ENCODE results near the gene SEC11A.
A peak's percentile ranks its signal among the peaks of the same experiment; 100 is the strongest.
"Not testable (repeated sequence)": the region's sequence is repeated elsewhere in the genome, so short reads cannot be mapped to it uniquely, and the experiment has no call there.

SEC11A gene

DNA sequence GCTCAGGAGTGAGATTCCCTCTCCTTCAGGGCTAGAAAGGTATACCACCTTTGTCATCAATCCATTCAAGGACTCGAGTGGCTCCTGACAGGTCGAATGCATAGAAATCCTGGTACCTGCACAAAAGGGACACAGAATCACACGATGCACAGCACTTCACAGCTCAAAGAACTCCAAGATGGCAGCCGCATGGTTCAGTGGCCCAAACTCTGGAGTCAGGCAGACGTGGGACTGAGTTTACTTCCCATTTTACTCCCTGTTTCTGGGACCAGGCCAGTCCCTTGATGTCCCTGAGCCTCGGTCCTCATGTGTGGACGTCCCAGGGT is 62.4 kb downstream of the SEC11A start:
- peaks cover 0 to 10% (median 2%) of the 10 kb centered on the region in 11 experiments; a peak in 7 of 22 replicates for H4K20me1 ChIP-seq
- H3K27ac ChIP-seq, result peak overlapping the region; percentile 35 to 93 (median 87); a peak in 21 of 22 replicates
- H3K27me3 ChIP-seq, result no peaks in the 10 kb centered on the region
- H3K4me1 ChIP-seq, result peaks cover 34 to 76% (median 59%) of the 10 kb centered on the region in 10 experiments
- peak overlapping the region; percentile 64 to 78 (median 72) for H3K4me3 ChIP-seq
- no peak for TF ChIP-seq Cebpa-rat (IDR thresholded peaks at IDR 0.05)
- peak overlapping the region; percentile 87 to 98 (median 93) for H3K4me2 ChIP-seq
- peak overlapping the region; percentile 80 to 90 (median 88) for H3K9ac ChIP-seq
- H3K9me3 ChIP-seq (replicated peaks in 1 of 11), result no peaks in the 10 kb centered on the region
- H3K36me3 ChIP-seq, result peaks cover 39 to 46% (median 44%) of the 10 kb centered on the region in 11 experiments

DNA sequence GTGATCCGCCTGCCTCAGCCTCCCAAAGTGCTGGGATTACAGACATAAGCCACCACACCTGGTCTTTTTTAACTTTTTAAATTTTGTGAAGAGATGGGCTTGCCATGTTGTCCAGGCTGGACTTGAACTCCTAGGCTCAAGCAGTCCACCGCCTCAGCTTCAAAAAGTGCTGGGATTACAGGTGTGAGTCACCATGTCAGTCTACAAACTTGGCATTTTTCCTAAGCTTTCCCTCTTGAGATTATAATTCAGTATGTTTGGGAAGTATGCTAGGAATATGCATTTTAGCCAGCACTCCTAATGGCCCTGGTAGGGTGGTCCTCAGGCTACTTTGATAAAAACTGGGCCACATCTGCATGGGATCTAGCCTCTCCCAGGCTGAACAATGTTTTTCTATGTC is 66.2 kb downstream of the SEC11A start:
- Histone ChIP-seq H3K4me2 (no peak overlapping the region), H3K27ac (no peak overlapping the region), H3K9ac (no peak overlapping the region), H3K27me3 (no peaks in the 10 kb centered on the region), H3K9me3 (replicated peaks in 1 of 11) (no peaks in the 10 kb centered on the region), H3K36me3 (peaks cover 77 to 85% (median 82%) of the 10 kb centered on the region in 11 experiments), H4K20me1 (peaks cover 0 to 33% (median 16%) of the 10 kb centered on the region in 11 experiments; a peak in 11 of 22 replicates), H3K4me3 (no peak overlapping the region), H3K4me1 (peaks cover 15 to 50% (median 29%) of the 10 kb centered on the region in 10 experiments)
- TF ChIP-seq Cebpa-rat (IDR thresholded peaks at IDR 0.05), result no peak

DNA sequence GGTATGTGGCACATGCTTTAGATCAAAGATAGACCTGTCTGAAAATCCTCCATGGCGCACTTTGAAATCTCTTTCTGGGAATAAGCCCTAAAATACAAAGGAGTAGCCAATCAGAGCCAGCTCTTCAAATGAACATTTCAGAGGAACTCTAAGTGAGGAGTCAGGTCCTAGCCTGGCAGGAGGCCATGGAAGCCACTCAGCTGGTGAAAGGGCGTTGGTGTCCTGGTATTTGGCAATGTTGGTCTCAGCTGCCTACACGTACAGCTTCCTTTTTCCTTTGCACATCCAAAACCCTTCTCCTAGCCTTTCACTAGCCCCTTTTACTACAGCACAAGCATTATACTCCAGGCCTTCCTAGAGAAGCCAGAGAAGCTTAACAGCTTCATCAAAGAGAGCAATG is 67.4 kb downstream of the SEC11A start:
- Histone ChIP-seq H3K36me3 (peaks cover 89 to 96% (median 94%) of the 10 kb centered on the region in 11 experiments), H3K4me3 (no peak overlapping the region), H3K4me1 (peaks cover 12 to 47% (median 26%) of the 10 kb centered on the region in 10 experiments), H3K9me3 (replicated peaks in 1 of 11) (no peaks in the 10 kb centered on the region), H3K4me2 (peak overlapping the region in 4 of 11 experiments; percentile 6 to 26 (median 9); a peak in 3 of 22 replicates), H3K27me3 (no peaks in the 10 kb centered on the region), H3K27ac (no peak overlapping the region), H3K9ac (peak overlapping the region in 1 of 11 experiments; percentile 1; a peak in 1 of 22 replicates), H4K20me1 (peaks cover 0 to 45% (median 16%) of the 10 kb centered on the region in 11 experiments; a peak in 11 of 22 replicates)
- no peak for TF ChIP-seq Cebpa-rat (IDR thresholded peaks at IDR 0.05)

DNA sequence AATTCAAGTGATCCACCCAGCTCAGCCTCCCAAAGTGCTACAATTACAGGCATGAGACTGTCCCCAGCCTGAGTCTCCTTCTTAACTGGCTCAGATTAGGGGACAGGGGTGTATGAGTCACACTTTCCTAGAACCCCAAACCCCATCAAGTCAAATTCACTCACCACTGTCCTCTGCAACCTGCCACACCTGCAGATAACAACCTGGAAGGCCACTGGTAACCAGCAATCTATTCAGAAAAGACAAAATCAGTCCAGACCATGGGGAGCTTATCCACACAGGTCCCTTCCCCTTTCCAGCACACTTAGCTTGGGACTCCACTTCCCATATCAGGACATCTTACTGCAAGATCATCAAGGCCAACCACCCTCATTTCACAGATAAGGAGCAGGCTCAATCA is 68.2 kb downstream of the SEC11A start:
- H3K4me1 ChIP-seq, result peaks cover 9 to 39% (median 22%) of the 10 kb centered on the region in 10 experiments
- H3K4me2 ChIP-seq, result no peak overlapping the region
- no peak overlapping the region for H3K4me3 ChIP-seq
- H3K9ac ChIP-seq, result no peak overlapping the region
- no peak for TF ChIP-seq Cebpa-rat (IDR thresholded peaks at IDR 0.05)
- no peak overlapping the region for H3K27ac ChIP-seq
- H3K27me3 ChIP-seq, result no peaks in the 10 kb centered on the region
- H3K36me3 ChIP-seq, result peaks cover 96 to 100% (median 100%) of the 10 kb centered on the region in 11 experiments
- peaks cover 0 to 48% (median 16%) of the 10 kb centered on the region in 11 experiments; a peak in 12 of 22 replicates for H4K20me1 ChIP-seq
- no peaks in the 10 kb centered on the region for H3K9me3 ChIP-seq (replicated peaks in 1 of 11)

DNA sequence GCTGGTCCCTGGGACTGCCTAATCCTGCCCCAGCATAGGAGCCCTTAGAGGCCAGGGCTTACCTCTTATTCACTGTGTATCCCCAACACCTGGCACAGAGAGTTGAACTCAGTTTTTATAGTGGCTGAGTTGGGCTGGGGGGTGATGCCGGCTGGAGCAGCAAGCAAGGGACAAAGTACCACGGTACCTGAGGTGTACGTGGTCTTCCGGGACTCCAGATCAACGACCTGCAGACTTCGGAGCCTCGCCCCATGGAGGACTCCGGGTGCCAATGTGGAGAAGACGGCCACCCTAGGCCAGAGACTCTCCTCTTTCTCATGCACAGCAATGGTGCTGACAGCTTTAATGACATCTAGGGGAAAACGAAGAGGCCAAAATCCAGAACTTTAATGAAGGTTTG is 69.9 kb downstream of the SEC11A start:
- no peak for TF ChIP-seq Cebpa-rat (IDR thresholded peaks at IDR 0.05)
- no peak overlapping the region for H3K4me3 ChIP-seq
- H3K36me3 ChIP-seq, result peaks cover 99 to 100% (median 100%) of the 10 kb centered on the region in 11 experiments
- H3K9ac ChIP-seq, result no peak overlapping the region
- H3K4me2 ChIP-seq, result no peak overlapping the region
- H3K27ac ChIP-seq, result no peak overlapping the region
- peaks cover 0 to 48% (median 16%) of the 10 kb centered on the region in 11 experiments; a peak in 12 of 22 replicates for H4K20me1 ChIP-seq
- no peaks in the 10 kb centered on the region for H3K9me3 ChIP-seq (replicated peaks in 1 of 11)
- H3K27me3 ChIP-seq, result no peaks in the 10 kb centered on the region
- H3K4me1 ChIP-seq, result peaks cover 0 to 22% (median 10%) of the 10 kb centered on the region in 10 experiments; a peak in 14 of 20 replicates

DNA sequence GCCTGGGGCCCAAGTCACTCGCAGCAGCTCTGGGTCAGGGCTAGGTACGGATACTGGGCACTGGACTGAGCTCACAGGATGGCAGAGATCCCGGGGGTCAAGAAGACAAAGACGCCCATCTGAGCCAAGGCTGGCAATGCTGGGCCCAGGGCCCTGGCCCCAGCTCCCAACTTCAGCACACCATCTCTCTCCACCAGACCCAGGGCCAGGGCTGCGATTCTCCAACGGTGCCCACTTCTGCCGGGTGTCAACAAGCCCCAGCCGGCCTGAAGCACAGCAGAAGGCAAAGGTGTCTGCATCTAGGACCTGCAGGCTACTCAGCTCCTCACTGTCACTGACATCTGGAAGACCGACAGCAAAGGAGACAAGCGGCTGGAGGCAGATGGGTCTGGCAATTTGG is 70.4 kb downstream of the SEC11A start:
- Histone ChIP-seq H3K27me3 (no peaks in the 10 kb centered on the region), H3K4me1 (peaks cover 0 to 17% (median 9%) of the 10 kb centered on the region in 10 experiments; a peak in 13 of 20 replicates), H3K4me3 (no peak overlapping the region), H3K9ac (peak overlapping the region in 2 of 11 experiments; percentile 4 to 14; a peak in 1 of 22 replicates), H3K36me3 (peaks cover 99 to 100% (median 100%) of the 10 kb centered on the region in 11 experiments), H3K4me2 (no peak overlapping the region), H4K20me1 (peaks cover 0 to 48% (median 16%) of the 10 kb centered on the region in 11 experiments; a peak in 12 of 22 replicates), H3K27ac (0 out of 22 replicates have a peak overlapping the region, but pooled peaks of 2 of the 11 experiments have one; percentile 0 to 30), H3K9me3 (replicated peaks in 1 of 11) (no peaks in the 10 kb centered on the region)
- no peak for TF ChIP-seq Cebpa-rat (IDR thresholded peaks at IDR 0.05)

DNA sequence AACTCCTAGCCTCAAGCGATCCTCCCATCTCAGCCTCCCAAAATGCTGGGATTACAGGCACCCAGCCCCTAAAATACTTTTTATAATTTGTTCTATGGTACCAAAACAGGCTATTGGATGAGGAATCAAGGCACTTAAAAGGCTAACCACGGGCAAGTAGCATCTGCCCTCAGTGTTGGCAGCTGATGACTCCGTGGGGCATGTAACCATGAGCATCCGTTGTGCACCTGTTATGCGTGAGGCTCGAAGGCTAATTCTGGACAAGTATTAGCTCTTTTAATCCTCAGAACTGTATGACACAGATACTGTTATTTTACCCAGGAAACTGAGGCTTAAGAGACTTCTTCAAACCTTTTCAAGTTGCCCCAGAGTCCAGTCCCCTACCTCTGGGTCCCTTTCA is 72.1 kb downstream of the SEC11A start:
- peaks cover 0 to 16% (median 7%) of the 10 kb centered on the region in 10 experiments; a peak in 13 of 20 replicates for H3K4me1 ChIP-seq
- no peaks in the 10 kb centered on the region for H3K9me3 ChIP-seq (replicated peaks in 1 of 11)
- no peak for TF ChIP-seq Cebpa-rat (IDR thresholded peaks at IDR 0.05)
- H4K20me1 ChIP-seq, result peaks cover 0 to 56% (median 14%) of the 10 kb centered on the region in 11 experiments; a peak in 12 of 22 replicates
- H3K36me3 ChIP-seq, result peaks cover 98 to 100% (median 100%) of the 10 kb centered on the region in 11 experiments
- H3K4me3 ChIP-seq, result no peak overlapping the region
- no peak overlapping the region for H3K27ac ChIP-seq
- no peak overlapping the region for H3K4me2 ChIP-seq
- no peaks in the 10 kb centered on the region for H3K27me3 ChIP-seq
- H3K9ac ChIP-seq, result no peak overlapping the region

DNA sequence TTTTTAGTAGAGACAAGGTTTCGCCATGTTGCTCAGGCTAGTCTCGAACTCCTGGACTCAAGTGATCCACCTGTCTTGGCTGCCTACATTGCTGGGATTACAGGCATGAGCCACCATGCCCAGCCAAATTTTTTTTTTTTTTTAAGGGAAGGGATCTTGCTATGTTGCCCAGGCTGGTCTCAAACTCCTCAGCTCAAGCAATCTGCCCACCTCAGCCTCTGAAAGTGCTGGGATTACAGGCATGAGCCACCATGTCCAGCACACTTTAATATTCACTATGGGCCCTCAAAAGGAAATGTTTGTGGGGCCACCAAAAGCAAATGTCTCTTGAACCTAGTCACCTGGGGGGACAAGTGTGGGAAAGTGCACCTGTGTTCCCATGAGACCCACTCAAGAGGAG is 73.3 kb downstream of the SEC11A start:
- not testable (repeated sequence) for H3K9me3 ChIP-seq (replicated peaks in 1 of 11); H3K27me3 ChIP-seq; H3K27ac ChIP-seq; H3K9ac ChIP-seq; H3K4me3 ChIP-seq
- Histone ChIP-seq H4K20me1 (peaks cover 0 to 46% (median 14%) of the 10 kb centered on the region in 11 experiments; a peak in 10 of 22 replicates), H3K4me2 (peak overlapping the region in 2 of 11 experiments; percentile 21 to 25; a peak in 1 of 22 replicates), H3K4me1 (peaks cover 0 to 22% (median 8%) of the 10 kb centered on the region in 10 experiments; a peak in 12 of 20 replicates), H3K36me3 (peaks cover 89 to 100% (median 96%) of the 10 kb centered on the region in 11 experiments)

DNA sequence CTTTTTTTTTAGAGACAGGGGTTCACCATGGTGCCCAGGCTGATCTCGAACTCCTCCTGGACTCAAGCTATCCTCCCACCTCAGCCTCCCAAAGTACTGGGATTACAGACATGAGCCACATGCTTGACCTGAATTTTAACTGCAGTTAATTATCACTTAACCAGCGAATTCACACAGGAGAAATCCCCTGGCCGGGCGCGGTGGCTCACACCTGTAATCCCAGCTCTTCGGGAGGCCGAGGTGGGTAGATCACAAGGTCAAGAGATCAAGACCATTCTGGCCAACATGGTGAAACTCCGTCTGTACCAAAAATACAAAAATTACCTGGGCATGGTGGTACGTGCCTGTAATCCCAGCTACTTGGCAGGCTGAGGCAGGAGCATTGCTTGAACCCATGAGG is 74.1 kb downstream of the SEC11A start:
- Histone ChIP-seq H3K36me3 (peaks cover 81 to 99% (median 89%) of the 10 kb centered on the region in 11 experiments), H4K20me1 (peaks cover 0 to 38% (median 11%) of the 10 kb centered on the region in 11 experiments; a peak in 9 of 22 replicates), H3K4me1 (peaks cover 0 to 22% (median 8%) of the 10 kb centered on the region in 10 experiments; a peak in 12 of 20 replicates)
- H3K4me2 ChIP-seq; H3K27ac ChIP-seq; H3K9me3 ChIP-seq (replicated peaks in 1 of 11); H3K4me3 ChIP-seq; H3K27me3 ChIP-seq; H3K9ac ChIP-seq: not testable (repeated sequence)

Data from BLaER1 treated with 17β-estradiol and CSF1 and Interleukin-3, amounts not matched to agents 10 nM and 100 nM (cell line).